ENCODE measurements around the gene TAP2.

The TAP2 gene

DNA sequence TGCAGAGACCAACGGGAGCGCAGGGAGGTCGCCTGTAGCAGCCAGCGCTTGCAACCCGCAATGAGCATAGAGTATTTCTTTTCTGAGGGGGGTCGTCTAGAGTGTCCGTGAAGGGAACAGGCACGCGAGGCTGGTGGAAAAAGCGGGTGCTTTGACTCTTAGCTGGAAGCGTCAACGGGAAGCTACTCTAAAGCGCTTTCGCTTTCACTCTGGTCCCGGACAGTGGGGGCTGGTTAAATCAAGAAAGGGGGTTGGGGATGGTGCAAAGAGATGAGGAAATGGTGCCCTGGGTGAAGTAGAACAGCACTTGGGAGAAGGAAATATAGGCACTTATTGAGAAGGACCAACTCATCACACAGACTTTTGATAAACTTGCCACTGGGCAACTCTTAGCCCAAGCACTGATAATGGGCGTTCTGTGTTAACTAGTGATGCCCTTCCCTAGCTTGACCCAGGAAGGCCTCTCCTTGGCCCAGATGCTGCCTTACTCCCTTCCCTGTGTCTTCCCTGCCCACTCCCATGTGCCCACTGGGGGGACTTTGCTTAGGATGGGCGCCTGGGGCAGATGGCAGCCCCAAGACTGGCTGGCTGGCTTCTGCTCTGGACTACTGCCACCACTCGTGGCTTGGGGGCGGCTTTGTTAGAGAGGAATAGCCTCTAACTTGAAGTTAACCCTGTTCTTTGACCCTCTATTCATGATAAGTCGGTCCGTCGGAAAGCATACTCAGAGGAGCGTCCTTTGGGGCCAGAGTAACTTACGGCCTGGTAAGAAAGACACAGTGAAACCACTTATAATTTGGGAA is 16.0 kb upstream of the TAP2 start:
- DNase-seq (ENCODE audit: low spot score) = no peak

DNA sequence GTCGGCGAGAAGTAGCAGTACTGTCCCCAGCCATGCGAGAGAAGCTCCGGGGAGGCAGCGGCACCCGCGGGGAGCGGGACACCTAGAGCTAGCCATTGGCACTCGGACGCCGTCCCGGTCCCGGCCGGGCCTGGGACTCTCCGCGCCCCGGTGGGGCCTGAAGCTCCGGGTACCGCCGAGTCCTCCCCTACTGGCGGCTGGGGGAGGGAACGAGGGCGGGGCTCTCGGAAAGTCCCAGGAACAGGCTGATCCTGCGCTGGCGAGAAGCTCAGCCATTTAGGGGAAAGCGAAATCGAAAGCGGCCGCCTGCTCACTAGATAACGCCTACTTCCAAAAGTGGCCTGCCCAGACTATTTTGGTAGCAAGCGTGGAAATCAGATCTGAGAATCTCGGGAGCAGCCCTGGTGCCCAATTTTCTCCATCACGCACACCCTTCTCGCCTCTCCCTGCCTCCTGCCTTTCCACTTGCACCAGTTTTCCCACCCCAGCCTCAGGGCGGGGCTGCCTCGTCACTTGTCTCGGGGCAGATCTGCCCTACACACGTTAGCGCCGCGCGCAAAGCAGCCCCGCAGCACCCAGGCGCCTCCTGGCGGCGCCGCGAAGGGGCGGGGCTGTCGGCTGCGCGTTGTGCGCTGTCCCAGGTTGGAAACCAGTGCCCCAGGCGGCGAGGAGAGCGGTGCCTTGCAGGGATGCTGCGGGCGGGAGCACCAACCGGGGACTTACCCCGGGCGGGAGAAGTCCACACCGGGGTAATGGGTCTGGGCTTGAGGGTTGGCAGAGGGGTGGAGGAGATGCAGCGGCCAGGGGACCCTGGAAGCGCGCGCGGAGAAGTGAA is 15.2 kb upstream of the TAP2 start, which contains the start of the genes PSMB9 and TAP1:
Gene PSMB9, plus strand, starts transcription at position 652 of the 835 bp plus-strand sequence. Its CDS starts 38 bp downstream, at position 690.
Gene TAP1, minus strand, starts transcription at position 164 of the 835 bp plus-strand sequence. Its CDS starts 68 bp downstream, at position 96.
- peak; percentile 94 for DNase-seq (ENCODE audit: low spot score)

DNA sequence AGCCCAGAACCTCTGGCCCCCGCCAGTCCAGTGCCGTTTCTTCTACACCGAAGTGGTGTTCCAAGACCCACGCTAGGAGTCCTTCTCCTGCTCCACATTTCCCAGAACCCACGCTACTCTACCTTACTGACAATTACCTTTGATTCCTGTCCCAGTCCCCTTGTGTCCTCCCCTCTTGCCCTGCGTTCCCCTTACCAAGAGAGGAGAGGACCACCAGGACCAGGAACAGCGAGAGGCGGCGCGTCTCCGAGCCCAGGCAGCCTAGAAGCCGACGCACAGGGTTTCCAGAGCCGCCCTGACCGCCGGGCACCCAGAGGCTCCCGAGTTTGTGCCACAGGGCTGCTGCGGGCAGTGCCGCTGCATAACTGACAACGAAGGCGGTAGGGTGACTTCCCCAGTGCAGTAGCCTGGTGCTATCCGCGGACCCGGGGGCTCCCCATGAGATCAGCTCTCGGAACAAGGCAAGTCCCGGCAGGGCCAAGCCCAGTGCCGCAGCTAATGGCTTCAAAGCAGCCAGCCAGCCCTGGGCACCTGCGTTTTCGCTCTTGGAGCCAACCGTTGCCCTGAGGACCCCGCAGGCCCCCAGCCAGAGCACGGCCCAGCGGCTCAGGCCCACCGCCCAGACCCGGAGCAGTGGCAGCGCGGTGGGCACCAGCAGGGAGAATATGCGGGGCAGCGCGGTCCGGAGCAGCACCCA is 14.5 kb upstream of the TAP2 start:
- DNase-seq (ENCODE audit: low spot score) = peak; percentile 56

DNA sequence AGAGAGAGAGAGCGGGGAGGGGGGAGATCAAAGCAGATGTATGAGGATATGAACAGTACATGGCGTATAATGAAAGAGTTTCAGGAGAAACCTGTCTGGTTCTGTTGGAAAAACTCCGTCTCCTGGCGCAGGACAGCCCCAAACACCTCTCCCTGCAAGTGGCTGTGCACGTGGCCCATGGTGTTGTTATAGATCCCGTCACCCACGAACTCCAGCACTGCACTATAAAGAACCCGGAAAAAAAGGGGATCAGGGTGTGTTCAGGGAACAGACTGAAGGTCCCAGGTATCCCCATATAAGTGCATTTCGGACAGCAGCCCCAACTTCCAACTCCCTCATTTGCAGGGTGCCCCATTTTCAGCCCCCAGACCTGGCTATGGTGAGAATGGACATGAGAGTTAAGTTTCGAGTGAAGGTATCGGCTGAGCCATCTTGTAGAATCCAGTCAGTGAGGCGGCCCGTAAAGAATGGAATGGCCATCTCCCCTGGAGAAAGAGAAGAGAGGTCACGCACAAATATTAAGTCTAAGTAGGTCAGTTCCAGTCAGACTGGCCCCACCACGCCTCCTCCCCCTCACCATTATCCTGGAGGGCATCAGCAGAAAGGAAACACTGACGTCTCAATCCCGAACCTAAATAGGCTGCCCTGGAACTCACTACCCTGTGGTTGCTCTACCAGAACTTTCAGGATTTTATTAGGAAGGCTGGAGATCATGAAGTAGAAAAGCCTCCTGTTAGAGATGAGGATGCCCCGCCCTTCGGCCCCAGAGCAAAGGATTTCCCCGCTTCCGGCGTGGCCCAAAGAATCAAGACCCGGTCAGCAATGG is 13.7 kb upstream of the TAP2 start:
- no peak for DNase-seq (ENCODE audit: low spot score)

DNA sequence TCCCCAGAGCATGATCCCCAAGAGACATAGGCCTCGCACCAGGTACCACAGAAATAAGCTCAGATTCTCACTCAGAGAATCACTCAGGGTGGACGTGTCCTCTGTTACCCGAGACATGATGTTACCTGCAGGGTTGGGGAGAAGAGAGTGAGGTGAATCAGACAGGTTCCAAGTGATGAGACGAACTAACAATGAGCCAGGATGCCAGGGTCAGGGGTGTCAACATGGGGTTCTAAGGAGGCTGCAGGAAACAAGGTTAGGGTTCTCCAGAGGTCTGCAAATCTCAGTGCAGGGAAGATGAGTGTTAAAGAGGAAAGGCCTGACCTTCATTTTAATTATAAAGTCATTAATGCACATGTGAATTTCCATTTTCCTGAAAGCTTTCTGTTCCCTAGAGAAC is 12.5 kb upstream of the TAP2 start:
- no peak for DNase-seq (ENCODE audit: low spot score)

DNA sequence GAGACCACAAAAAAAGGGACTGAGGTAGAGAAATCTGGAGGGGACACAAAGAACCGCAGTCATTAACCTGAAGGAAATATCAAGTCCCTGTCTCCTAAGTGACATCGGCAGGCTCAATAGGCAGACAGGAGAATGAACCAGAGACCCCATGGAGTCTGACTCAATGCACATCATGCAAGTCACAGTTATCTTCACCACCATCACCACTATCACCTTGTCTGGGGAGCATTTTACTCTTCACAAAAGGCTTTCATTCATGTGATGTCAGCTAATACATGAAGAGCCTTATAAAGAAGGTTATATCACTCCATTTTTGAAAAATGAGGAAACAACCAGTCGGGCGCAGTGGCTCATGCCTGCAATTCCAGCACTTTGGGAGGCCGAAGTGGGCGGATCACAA is 10.6 kb upstream of the TAP2 start:
- DNase-seq (ENCODE audit: low spot score) = no peak

DNA sequence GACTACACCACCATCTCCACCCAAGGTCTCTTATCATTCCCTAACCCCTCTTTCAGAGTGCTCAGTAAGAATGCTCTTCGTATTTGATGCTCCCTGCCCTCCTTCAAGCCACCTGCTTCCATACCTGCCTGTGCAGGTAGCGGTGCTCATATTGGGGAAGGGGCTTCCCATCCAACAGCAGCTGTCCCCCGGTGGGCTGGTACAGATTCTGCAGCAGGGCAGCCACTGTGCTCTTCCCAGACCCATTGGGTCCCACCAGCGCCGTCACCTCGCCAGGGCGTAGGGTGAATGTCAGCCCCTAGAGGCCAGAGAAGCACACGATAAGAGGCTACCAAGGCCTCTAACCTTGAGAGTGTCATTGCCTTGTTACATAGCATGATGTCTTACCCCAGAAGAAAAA is 9.3 kb upstream of the TAP2 start:
- DNase-seq (ENCODE audit: low spot score) = no peak

DNA sequence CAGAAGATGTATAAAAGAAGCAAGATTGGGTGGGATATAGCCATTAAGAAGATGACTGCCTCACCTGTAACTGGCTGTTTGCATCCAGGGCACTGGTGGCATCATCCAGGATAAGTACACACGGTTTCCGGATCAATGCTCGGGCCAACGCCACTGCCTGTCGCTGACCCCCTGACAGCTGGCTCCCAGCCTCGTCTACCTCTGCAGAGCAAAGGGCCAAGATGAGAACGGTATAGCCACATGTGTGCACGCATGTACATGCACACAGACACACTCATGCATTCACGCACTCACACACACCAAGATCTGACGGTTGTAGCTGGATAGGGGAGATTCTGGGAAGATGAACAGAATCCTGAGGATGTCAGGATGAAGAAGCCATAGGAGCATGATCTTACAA is 8.5 kb upstream of the TAP2 start:
- DNase-seq (ENCODE audit: low spot score) = no peak

DNA sequence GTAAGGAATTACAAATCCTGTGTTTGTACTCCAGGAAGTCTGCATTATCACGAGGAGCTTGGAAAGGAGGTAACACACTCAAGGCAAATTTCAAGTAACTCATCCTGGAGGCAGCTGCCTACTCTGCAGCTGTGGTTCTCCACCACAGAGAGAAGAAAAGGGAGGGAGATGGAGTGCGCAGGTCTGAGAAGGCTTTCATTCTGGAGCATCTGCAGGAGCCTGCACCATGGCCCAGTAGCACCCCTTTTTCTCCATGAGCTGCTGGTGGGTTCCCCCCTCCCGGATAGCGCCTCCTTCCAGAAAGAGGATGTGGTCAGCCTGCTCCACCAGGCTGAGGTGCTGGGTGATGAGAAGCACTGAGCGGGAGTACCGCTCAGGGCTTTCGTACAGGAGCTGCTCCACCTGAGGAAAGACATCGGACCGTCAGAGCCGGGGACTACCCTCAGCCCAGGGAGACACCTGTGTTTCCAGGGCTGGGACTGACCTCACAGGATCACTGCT is 6.9 kb upstream of the TAP2 start:
- DNase-seq (ENCODE audit: low spot score) = no peak

DNA sequence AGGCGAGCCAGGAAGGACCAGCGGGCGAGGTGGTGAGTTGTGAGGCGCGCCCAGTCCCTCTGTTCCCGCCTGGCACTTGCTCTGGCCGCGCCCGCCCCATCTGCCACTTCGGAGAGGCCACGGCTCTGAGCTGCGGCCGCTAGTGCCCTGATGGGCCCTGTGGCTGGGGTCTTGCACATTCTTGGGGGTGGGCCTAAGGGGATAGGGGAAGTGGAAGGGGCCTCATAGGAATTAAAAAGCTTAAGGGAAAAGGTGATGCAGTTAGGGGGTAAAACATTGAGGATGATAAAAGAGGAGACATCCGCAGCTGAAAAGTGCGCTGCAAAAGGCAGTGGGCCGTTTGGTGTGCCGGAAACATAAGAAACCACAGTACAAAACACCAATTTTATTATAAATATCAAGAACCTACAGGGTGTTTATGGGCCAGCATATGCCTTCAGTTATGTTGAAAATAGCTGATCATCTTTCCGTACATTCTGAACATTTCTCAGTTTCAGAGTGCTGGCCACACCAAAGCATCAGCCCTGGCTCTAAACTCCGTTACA is 6.4 kb upstream of the TAP2 start:
- DNase-seq (ENCODE audit: low spot score) = no peak

DNA sequence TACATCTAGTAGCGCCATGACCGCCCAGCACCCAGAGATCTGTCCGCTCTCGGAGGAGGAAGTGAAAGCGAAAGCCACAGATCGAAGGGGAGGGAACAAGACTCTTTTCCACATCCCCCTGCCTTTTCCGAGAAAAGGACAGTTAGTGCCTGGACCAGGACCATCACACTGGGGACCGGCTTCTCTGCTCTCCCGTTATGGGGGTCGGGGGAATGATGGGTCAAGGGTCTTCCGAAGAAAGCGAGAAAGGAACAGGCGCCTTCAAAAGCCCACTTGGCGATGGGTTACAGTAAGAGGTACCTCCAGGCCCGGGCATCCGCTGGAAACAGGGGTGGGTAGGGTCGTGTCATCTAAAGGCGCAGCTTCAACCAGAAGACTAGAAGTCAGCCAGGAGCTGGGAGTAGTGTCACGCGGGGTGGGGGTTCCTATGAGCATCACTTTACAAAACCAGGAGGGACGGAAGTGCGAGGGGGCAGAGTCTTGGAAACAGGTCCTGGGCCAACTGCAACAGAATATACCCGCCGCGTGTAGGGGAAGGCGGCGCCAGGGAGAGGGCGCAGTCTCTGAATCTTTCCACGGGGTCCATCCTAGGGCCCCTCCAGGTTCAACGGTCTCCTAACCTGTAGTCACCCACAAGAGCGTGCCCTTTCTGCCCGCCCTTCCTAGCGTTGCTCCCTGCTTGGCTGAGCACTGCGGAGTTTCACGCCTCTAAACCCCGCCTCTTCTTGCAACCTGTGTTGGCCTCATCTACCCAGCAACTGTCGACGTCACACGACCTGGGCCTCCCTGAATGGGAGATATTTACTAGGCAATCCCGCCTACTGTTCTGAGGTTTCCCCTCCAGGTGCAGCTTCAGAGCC is 5.7 kb upstream of the TAP2 start, which contains the start of gene PSMB8:
Gene PSMB8, minus strand, starts transcription at position 69 of the 860 bp plus-strand sequence. Its CDS starts 51 bp downstream, at position 18.
- peak; percentile 87 for DNase-seq (ENCODE audit: low spot score)

DNA sequence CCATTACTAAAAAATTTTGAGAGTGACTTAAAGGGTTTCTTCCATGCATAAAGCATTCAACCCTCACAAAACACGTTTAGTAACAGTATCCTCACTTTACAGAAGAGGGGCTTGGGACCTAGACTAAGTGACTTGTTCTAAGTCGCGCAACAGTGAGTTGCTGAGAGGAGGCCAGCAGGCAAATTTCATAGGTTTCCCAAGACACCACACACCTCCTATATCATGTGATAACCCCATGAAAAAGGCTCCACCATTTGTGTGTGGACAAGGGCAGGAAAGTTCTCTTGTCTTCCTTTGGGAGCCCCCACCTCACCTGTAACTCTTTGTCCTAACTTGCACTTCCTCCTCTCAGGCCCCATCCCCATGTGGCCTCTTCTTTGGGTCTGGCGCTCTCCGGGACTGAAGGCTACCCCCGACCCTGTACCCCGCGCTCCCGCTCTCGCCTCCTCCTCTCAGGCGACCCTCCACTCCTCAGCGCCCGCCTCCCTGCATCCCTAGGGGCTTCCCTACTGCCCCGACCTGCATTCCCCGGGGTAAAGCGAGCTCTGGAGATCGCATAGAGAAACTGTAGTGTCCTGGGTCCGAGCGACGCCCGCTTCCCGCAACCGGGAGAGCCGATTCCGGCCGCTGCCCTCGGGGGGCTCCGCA is 4.9 kb upstream of the TAP2 start:
- no peak for DNase-seq (ENCODE audit: low spot score)

DNA sequence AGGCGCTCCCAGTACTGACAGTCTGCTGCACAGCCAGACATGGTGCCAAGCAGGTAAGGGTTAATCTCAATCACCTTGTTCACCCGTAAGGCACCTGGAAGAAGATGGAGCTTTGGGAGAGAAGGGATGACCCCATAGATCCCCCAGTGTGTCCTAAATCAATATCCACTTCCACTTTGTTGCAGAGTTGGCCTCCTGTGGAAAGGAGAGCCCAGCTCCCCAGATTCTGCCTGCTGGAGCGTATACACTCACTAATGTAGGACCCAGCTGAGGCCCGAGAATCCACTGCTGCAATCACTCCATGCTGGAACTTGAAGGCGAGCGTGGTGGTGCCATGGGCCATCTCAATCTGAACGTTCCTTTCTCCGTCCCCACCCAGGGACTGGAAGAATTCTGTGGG is 4.2 kb upstream of the TAP2 start:
- DNase-seq (ENCODE audit: low spot score) = no peak

DNA sequence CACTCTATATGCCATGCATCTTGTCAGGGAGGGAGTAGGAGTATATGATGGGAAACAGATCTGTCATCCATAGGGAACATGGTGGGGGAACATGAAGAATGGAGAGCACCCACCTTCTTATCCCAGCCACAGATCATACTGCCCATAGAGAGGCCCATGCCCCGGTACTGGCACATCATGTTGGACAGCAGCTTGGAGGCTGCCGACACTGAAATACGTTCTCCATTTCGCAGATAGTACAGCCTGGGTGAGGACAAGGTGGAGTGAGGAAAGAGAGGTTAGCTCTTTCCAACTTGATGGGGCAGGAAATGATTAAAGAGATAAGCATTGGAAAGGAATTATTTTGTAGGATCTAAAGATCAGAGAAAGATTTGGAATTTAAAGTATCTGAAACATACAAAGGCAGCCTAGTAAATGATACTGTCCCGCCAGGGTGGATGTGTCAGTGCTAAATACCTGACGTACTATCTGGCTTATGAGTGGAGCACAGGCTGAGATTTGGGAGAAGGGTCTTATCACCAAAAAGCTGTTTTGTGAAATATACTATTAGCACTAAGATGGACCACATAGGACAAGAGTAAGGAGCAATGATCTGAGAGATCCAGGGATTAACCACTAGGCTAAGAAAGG is 3.6 kb upstream of the TAP2 start:
- no peak for DNase-seq (ENCODE audit: low spot score)

DNA sequence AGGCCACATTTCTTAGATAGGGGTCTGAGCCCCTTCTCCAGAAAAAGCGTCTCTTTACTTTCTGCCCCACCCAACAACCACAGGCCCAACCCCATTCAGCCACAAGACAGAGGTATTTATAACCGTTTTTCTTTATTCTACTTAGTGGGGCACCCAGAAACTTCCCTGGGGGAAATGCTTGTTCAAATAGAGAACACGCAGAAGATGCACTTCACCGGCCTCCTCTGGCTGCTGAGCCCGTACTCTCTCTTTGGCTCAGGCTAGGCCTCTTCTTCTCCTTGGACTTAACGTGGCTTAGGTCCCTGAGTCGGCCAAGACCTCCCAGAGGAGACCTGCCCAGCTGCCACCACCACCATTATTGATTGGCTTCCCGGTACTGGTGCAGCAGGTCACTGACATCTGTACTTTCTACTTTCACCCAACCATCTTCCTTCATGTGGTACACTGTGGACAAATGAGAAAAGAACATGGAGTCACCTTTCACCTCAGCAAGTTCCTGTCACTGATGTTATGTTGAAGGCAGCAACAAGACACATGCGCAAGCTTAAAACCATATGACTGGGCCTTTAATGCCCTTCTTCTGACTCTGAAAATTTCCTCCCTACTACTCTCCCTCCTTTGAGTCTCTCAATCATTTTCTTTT is 2.2 kb upstream of the TAP2 start:
- DNase-seq (ENCODE audit: low spot score) = no peak

DNA sequence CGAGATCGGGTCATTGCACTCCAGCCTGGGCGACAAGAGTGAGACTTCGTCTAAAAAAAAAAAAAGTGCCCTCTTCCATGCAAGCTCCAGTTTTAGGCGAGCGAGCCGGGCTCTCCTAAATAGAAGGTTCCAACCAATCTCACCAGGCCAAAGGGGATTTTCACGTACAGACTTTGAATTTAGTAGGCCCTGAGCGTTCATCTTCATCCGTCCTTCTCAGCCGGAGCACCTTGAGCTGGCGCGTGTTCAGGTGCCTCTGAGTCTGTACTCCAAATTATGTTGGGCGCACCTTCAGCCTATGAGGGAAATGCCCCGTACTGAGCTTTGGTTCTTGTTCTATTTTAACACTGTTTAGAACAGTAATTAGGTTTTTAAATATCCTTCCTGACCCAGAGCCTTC is 817 bp upstream of the TAP2 start:
- DNase-seq (ENCODE audit: low spot score) = no peak

DNA sequence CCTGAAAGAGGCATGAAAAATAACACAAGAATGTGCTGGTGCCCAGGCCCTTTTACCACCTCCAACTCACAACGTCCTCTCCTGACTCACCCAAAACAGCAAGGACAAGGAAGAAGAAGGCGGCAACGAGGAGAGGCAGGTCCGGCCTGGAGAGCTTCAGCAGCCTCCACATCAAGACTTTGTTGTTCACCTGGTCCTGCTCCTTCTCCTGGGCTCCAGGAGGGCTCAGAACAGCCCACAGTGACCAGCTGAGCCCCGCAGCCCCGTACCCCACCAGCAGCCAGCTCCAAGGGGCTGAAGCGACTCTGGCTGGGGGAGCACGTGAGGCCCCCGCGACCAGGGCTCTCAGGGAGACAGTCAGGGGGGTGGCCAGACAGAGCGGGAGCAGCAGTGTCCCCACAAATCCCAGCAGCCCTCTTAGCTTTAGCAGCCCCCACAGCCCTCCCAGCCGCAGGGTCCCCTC is 857 bp downstream of the TAP2 start:
- DNase-seq (ENCODE audit: low spot score) = no peak

DNA sequence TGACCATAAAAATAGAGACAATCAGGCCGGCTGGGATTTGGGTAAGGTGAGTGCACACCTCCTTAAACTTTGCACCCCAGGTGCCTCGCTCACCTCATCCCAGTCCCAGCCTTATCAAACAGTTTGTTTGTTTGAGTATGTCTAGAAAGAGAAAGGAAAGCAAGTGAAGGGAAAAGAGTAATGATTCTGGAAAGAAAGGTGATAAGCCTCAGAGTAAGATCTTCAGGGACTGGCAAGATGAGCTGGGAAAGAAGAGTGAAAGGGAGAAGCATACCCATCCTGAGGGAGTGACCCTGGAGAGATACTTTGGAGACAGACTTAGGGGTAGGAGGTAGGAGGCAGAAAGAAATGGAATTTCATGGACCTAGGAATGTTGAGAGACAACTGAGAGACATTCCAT is 1.7 kb downstream of the TAP2 start:
- no peak for DNase-seq (ENCODE audit: low spot score)
